Measurements from ENCODE around the gene POLR1H.

Gene POLR1H

DNA sequence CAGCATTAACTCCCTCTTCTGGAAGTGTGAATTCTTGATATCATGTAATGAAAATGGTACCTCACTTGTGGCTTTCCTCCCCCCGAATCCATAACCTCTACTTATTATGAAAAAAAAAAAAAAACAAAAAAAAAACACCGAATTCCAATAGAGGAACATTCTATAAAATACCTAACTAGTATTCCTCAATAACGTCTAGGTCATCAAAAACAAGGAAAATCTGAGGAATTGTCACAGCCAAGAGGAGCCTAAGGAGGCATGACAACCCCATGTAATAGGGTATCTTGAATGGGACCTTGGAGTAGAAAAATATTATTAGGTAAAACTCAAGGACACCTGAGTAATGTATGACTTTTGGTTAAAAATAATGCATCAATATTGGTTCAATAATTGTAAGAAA is 38.9 kb upstream of the POLR1H start:
- TF ChIP-seq TAF1 (IDR thresholded peaks at IDR 0.05; ENCODE audit: borderline replicate concordance, insufficient read depth, low read length) (no peak), REST (IDR thresholded peaks at IDR 0.05; ENCODE audit: insufficient read depth in 1 of 2, low read depth in 2 of 2, low read length in 2 of 2) (no peak)

- TF ChIP-seq POLR2AphosphoS5 (IDR thresholded peaks at IDR 0.05; ENCODE audit: low read depth, low read length) (no peak), TAF1 (IDR thresholded peaks at IDR 0.05; ENCODE audit: borderline replicate concordance, insufficient read depth, low read length) (no peak), REST (IDR thresholded peaks at IDR 0.05; ENCODE audit: insufficient read depth in 1 of 2, low read depth in 2 of 2, low read length in 2 of 2) (no peak), FOXP2 (optimal IDR thresholded peaks at IDR 0.05; ENCODE audit: borderline replicate concordance, extremely low read depth, extremely low read length, insufficient read depth) (no peak), SIN3A (IDR thresholded peaks at IDR 0.05; ENCODE audit: borderline replicate concordance, insufficient read depth, low read length) (no peak)
These were observed 35.9 kb upstream of the POLR1H start for GRCh38 chr6:30025186-30025585.

GRCh38 chr6:30029588-30029987 is 31.5 kb upstream of the POLR1H start:
- no peak for TF ChIP-seq FOXP2 (optimal IDR thresholded peaks at IDR 0.05; ENCODE audit: borderline replicate concordance, extremely low read depth, extremely low read length, insufficient read depth)
- no peak for TF ChIP-seq POLR2AphosphoS5 (IDR thresholded peaks at IDR 0.05; ENCODE audit: low read depth, low read length)
- no peak for TF ChIP-seq TAF1 (IDR thresholded peaks at IDR 0.05; ENCODE audit: borderline replicate concordance, insufficient read depth, low read length)
- TF ChIP-seq SIN3A (IDR thresholded peaks at IDR 0.05; ENCODE audit: borderline replicate concordance, insufficient read depth, low read length) = no peak
- no peak for TF ChIP-seq REST (IDR thresholded peaks at IDR 0.05; ENCODE audit: insufficient read depth in 1 of 2, low read depth in 2 of 2, low read length in 2 of 2)

GRCh38 chr6:30031381-30031780 is 29.7 kb upstream of the POLR1H start:
- TF ChIP-seq TAF1 (IDR thresholded peaks at IDR 0.05; ENCODE audit: borderline replicate concordance, insufficient read depth, low read length) = no peak
- no peak for TF ChIP-seq POLR2AphosphoS5 (IDR thresholded peaks at IDR 0.05; ENCODE audit: low read depth, low read length)
- no peak for TF ChIP-seq SIN3A (IDR thresholded peaks at IDR 0.05; ENCODE audit: borderline replicate concordance, insufficient read depth, low read length)
- TF ChIP-seq REST (IDR thresholded peaks at IDR 0.05; ENCODE audit: insufficient read depth in 1 of 2, low read depth in 2 of 2, low read length in 2 of 2) = no peak
- TF ChIP-seq FOXP2 (optimal IDR thresholded peaks at IDR 0.05; ENCODE audit: borderline replicate concordance, extremely low read depth, extremely low read length, insufficient read depth) = no peak

DNA sequence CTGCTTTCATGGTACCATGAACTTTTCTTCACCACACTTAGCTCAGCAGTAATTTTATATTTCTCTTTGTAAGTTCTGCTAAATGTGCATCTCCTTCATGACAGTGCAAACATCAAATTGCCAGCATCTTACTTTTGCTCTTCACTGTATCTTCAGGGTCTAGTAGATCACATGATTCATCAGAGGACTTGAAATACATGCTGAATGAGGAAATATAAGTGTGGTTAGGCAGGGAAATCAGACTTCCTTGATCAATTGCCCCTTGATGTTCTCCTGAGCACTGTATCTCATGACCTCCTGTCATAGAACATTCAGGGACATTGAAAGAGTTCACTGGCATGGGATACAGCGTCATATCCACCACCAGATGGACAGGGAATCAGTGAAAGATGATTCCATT is 25.3 kb upstream of the POLR1H start:
- TF ChIP-seq POLR2AphosphoS5 (IDR thresholded peaks at IDR 0.05; ENCODE audit: low read depth, low read length) (no peak), REST (IDR thresholded peaks at IDR 0.05; ENCODE audit: insufficient read depth in 1 of 2, low read depth in 2 of 2, low read length in 2 of 2) (no peak), SIN3A (IDR thresholded peaks at IDR 0.05; ENCODE audit: borderline replicate concordance, insufficient read depth, low read length) (no peak), TAF1 (IDR thresholded peaks at IDR 0.05; ENCODE audit: borderline replicate concordance, insufficient read depth, low read length) (no peak), FOXP2 (optimal IDR thresholded peaks at IDR 0.05; ENCODE audit: borderline replicate concordance, extremely low read depth, extremely low read length, insufficient read depth) (no peak)
